ENCODE results near the gene CNTNAP5.

CNTNAP5 gene

DNA sequence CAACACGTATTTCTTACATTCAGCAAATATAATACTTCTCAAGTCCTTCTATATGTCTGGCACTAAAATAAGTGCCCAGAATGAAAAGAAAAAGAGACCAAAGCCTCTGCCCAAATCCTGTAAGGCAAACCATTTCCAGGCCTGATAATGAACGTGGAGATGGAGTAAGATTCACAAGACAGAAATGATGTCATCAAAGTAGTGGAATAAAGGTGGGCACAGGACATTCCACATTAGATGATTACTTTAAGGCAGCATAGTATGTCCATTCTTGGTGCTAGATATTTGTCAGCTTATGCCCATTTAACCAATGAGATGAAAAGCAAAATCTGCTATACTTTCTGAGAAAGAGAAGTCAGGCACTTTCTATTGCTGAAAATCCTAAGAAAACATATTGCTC, 38.5 kb downstream of the CNTNAP5 start:
- DNase-seq (ENCODE audit: low spot score): no peak

DNA sequence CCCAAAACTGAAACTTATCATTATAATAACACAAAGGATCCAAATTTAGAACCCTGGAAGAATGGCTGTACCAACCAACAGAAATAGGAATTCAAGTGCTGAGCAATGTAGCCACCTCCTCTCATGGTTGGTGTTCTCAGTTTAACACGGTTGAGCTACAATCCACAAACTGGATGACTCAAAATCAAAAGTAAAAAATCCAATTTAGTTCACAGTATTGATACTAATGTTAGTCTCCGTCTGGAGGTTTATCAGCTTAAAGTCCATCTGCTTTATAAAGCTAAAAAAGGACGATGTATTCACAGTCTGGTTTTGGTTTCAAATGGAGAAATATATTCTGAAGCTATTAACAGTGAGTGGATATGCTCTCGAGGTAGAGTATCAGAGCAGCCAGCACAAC, 40.5 kb downstream of the CNTNAP5 start:
- DNase-seq (ENCODE audit: low spot score): no peak

DNA sequence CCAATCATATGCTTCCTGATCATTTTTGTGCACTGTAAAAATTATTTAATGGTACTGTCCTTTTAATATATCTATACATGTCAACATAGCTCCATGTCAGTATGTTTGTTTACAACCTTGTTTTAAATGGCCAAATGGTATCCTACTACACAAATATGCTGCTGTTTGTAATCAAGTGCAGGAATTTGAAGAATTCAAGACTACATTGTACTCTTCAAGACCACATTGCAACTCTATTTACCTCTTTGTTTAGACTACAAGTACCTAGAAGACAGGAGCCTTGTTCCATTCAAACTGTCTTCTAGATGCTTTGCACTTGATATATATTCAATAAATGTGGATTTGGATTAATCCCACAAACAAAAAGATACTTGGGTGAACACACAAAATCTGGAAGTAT, 41.7 kb downstream of the CNTNAP5 start:
- DNase-seq (ENCODE audit: low spot score): no peak

DNA sequence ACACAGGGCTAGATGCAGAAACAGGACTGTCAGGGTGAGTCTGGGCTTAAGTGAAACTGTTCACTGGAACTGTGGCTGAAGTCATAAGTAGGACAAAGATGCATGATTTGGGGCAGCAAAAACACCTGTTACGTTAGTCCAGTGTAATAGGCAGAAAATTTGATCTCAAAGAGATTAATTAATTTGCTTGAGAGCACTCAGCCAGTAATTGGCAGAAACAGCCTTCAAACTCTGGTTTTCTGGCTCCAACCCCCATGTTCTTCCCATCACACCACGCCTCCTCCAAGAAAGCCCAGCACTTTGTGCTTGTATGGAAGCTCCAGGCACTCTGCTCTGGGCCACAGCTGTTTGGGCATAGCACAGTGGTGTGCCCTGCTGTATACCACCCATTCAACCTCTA, 54.0 kb downstream of the CNTNAP5 start:
- no peak for DNase-seq (ENCODE audit: low spot score)

DNA sequence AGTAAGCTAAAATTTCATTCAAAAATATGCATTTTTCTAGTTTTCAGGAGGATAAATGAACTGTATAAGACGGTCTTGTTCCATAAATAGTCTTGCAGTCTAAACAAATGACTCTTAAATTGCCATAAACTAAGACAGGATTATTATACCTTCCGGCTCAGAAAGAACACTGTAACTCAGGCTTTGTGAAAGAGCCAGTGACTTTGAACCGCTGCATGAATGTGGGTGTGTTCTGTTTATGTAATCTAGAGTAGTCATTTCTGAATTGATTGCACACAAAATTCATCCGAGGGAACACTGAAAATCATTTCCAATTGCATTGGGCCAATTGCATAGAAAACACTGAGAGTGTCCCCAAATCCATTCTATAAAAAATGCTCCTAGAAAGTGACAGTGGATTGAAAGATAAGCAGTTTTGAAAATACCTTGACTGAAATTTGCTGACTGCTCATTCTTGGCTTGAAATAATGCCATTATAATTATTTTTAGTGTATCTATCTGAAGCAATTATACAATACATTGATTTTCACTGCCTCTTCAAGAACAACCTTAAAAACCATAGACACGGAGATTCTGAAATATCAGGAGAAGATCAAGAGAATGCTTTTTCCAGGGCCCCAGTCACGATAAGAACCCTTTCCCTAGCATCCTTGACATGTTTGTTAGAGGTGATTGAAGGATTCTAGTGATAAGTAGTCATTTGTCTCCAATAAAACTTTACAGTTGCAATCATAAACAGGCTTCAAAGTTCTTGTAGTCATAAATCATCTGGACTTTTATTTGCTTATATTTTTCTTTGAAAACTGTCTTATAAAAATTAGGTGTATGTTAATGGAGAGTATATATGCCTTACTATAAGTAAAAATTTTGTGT, 55.4 kb downstream of the CNTNAP5 start:
- DNase-seq (ENCODE audit: low spot score): no peak

DNA sequence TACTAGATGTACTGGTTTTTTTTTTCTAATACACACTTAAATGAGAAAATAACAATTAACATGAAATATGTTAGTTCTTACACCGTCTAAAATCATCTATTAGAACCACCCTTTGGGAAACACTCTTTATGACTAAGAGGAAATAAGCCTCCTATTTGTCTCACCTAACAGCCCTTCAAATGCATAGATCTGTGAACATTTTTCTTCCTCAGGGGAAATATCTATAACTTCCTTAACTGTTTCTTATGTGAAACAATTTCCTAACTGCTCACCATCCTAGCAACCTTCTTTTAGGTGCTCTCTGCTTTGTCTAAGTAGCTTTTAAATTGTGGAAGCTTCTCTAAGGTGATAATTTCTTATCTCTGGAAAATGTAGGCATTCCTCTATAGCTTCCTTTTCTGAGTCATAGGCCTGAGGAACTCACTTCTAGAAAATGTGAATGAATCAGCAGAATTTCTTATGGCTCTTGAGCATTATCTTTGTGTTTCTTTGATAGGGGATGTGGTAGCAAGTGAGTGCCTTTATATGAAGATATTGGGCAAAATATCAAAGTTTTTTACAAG, 56.1 kb downstream of the CNTNAP5 start:
- no peak for DNase-seq (ENCODE audit: low spot score)

DNA sequence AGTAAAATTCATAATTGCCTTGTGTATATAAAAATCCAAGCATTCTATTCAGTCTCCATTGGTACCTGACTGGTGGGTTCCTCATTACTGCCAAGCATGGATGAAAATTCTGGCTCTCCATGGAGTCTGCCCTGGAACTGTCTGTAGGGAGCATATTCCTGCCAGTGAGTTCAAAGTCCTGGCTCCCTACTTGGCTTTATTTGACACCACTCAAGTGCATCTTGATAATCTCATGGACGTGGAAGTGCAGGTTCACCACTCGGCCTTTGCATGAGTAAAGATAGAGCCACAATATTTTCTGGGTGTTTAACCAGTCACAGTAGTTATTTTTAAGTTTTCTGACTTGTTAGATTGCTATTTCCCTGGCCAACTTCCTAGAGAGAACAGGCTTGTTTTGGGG, 63.5 kb downstream of the CNTNAP5 start:
- DNase-seq (ENCODE audit: low spot score): no peak

DNA sequence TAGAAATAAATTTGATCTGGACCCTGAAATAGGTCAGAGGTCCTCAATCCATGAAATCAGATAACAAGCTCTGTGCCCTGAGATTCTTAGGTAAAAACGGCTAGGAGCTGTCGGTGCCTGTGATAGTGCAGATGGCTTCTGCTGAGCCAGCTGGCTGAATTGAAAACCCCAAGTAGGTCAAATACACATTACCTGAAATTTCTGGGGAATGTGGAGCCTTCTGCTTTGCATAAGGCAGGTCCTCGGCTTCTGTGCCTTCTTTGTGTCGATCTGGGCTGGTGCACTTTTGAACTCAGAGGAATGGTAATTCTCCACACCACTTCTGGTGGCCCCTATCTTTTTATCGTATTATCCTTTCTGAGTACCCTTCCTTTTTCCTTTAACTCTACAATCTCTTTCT, 66.6 kb downstream of the CNTNAP5 start:
- no peak for DNase-seq (ENCODE audit: low spot score)

DNA sequence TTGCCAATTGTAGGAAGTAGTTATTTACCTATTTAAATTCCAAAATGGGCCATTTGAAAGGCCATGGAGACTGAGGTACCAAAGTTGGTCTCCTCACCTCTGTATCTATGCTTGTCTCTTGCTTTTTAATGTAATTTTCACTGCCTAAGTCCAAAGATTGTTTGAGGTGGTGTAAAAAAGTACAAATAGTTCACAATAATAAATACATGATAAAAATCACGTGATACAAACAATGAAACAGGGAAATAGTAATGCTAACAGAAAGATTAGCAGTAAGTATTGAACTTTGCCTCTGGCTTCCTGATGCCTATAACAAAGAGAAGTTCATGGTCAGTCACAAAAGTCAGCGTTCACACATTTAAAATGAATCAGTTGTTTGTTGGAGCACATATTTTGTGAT, 67.6 kb downstream of the CNTNAP5 start:
- no peak for DNase-seq (ENCODE audit: low spot score)

DNA sequence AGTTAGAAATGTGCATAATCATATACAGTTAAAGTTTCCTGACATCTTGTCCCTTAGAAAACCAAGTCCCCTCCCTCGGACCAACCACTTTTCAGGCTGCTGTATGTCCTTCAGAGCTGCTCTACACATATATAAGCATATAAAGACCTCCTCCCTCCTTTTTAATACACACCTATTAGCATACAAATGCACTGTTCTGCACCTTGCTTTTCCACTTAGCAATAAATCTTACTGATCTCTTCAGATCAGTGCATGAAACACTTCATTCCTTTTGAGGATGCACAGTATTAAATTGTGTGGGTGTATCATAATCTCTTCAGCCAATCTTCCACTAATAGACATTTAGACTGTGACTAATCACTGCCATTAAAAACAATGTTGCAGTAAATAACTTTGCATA, 79.8 kb downstream of the CNTNAP5 start:
- DNase-seq (ENCODE audit: low spot score): no peak

DNA sequence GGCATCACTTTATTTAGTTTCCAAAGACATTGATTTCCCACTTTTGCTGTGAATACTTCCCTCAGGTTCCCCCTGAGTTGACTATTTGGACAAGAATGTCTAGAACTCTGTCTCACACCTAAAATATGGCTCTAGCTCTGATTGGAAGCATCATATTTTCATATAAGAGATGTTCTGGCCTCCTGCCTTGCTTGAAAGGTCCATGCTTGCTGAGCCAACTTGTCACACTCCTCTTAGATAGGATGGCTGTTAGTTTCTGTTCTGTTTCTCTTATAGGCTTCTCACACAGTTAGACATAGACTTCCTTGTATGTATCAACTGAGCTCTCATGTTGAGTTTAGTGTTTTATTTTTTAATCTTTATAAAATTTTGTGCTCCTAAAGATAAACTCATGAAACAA, 87.1 kb downstream of the CNTNAP5 start:
- DNase-seq (ENCODE audit: low spot score): no peak

DNA sequence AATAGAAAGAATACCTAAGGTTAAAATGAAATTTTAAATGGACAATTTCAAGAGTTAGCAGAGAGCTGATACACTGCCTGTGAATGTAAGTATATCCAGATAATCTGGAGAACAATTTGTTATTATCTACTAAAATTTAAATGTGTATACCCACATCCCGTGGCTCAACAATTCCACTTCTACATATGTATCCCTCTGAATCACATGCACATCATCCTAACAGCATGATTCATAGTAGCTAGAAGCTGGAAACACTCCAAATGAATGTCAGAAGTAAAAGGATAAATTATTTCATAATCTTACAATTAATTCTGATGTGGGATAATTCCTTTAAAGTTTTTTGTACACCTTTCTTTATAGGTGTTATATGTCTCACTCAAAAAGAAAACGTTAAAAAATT, 87.9 kb downstream of the CNTNAP5 start:
- no peak for DNase-seq (ENCODE audit: low spot score)

DNA sequence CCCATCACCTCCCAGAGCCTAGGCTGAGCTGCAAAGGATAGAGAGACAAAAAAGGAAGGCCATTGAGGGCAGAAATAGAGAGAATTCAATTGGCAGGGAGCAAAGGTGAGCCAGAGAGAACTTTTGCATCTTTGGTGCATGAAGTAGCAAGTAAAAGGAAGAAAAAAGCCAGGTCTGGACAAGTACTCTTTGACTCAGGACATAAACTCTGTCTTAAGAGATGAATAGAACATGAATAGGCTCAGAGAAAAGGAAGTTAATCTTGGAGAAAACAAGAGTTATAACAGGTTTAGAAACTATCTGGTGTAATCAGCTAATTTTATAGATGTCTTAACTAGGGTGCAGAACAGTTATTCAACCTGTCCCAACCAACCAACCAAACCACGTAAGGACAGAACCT, 95.2 kb downstream of the CNTNAP5 start:
- no peak for DNase-seq (ENCODE audit: low spot score)

DNA sequence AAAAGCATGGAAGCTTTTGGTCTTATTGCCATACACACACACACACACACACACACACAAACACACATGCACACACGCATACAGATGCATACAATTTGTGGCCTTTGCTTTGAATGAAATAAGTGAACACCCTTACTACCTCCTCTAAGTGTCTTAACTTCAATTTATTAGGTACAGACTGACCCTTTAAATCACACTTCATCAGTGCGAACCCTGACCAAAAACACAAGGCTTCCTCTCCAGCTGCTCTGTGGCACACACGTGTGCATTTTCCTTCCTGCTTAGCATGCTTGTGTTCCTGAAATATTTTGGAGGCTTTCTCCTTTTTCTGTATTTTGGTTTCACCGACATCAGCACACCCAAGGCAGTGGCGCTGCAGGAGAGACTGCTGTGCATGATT, 96.0 kb downstream of the CNTNAP5 start:
- DNase-seq (ENCODE audit: low spot score): no peak

DNA sequence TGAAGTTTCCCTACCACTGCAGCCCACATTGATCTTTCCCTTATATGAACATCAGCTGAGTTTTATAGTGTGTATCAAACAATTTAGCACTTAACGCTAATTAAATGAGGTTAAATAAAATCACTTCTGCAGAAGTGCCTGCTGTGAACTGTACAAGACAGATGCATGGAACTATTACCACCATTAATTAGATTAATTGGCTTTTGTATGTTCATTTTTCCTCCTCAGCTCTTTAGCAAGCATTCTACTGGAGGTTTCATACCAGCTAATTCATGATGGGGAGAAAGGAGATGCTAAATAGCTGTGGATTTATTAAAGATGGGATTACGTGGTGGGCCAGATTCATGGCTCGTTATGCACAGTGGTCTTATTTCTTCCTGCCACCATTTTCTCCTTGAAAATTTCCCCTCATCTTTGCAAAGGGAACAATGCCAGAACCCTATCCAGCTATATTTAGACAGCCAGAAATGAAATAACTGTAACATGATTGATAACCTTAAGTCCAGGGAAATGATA, 96.7 kb downstream of the CNTNAP5 start:
- no peak for DNase-seq (ENCODE audit: low spot score)

DNA sequence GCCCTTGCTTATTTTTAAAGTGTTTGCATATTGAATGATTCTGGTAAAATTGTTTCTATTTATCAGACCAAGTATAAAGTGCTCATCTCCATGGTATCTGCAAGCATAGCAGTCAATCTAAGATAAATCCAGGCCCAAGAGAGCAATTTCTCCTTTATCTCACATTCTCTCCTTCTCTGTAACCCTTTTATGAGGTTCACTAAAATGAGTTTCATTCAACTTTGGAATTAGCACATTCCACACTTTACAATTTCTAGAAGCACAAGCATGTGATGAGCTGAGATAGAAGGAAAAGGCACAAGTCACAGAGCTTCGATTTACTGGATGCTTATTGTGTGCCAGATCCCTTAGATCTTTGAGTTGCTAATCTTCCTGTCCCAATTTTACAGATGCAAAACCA, 97.3 kb downstream of the CNTNAP5 start:
- no peak for DNase-seq (ENCODE audit: low spot score)

DNA sequence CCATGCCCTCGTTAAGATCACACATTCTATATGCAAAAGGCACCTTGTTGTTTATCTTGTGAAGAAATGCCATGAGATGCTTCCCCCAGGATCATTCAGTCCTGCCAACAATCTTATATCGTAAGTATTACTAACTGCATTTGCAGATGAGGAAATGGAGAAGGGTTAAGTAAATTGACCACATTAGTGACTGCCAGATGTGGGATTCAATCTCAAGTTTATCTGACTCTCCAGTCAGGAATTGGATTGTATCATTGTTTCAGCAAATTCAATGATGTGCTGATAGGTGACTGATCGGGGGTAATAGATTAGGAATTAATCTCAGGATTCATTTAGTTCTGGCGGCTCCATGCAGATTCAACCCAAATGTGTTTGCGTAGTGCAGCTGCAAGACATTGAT, 106.2 kb downstream of the CNTNAP5 start:
- DNase-seq (ENCODE audit: low spot score): no peak

DNA sequence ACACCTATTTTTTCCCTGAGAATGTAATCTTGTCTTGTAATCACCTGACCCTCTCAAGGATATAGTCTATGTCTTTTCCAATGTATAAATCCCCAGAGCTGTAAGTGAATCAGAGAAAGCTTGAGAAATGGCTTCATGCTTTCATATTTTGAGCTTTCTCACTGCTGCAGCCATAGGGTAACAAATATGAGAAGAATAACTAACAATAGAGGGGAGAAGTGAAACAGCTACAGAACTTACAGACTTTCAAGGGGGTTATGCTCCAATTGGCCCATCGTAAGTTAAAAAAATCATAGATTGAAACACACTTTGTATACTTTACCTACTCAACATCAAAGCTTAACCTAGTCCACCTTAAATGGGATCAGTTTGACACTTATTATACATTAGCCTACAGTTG, 111.0 kb downstream of the CNTNAP5 start:
- no peak for DNase-seq (ENCODE audit: low spot score)

DNA sequence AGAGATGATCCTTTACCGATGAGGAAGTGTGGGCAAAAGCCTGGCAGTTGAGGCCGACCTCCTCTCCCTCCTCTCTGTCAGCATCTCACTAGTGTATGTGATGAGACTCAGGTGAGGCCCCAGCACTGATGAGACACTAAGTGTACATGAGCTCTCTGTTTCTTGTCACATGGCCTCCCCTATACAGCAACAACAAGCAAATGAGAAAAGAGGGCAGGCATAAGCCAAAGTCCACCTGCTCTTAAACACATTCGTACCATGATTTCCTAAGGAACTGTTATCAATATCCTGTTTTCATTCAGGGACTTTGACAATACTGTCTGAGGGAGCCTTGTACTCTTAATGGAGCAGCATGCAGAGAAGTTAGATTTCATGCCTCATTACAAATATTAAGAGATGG, 113.0 kb downstream of the CNTNAP5 start:
- no peak for DNase-seq (ENCODE audit: low spot score)

DNA sequence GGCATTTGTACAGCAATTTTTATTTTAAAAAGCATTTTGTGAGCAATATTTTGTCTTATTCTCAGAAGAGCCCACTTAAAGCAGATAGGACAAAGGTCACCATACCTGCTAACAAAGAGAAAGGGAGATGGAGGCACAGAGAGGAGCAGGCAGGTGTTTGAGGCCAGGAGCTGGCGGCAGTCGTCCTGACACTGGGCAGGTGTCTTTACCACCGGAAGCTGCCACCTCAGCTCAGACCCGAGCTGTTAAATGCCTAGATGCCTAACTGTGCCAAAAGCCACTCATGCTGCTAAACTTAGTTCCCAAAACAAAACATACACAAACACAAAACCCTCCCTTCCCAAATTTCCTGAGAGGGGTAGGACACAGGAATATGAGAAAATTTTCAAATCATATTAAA, 120.9 kb downstream of the CNTNAP5 start:
- DNase-seq (ENCODE audit: low spot score): no peak

DNA sequence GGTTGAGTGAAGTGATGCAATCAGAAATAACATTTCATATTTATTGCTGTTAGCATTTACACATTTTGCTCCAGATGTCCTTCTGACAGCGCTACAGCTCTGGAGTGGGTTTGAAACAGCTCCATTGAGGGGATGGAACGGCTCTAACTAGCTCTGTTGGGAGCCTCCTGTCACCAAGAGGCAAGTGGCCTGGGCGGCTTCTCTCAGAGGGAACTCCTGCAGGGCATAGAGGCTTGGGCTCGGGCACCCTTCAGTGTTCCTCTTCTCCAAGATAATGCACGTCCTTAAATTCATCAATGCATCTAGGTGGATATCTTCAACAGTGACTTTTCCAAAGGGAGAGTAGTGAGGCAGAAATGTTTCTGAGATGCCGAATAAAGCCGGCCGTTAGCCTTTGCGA, 122.5 kb downstream of the CNTNAP5 start:
- DNase-seq (ENCODE audit: low spot score): no peak

DNA sequence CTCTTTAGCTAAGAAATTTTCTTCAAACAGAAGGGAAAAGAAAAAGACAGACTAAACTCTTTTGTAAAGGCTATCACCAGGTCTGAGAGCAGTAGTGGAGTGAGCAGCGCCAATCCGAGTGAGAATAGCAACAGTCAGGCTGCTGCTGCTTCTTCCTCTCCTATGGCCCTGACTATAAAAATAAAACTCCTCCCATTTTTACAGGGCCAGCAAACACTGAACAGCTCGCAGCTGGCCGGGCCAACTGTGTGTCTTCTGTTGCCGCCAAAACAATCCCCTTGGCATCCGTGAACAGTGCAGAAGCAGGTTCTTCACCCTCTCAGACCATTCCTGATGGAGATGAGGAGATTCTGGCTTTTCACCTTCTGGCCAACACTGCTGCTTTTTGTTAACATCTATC, 124.5 kb downstream of the CNTNAP5 start:
- DNase-seq (ENCODE audit: low spot score): no peak

DNA sequence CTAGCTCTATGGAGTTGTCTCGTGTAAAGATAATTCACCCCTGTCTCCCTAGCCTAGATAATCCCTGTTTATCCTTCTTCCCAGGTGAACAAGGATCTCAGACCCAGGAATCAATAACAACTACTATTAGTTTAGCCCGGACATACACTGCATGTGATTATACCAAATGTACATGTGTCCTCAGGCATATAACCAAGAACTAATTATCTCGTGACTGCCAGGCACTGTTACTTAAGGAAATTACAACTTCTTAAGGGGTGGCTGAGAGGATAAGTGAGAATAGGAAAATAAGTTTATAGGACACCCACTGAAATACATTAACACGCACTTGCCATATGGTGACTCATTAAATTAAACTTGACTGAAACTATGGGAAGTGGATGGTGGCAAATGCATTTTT, 126.6 kb downstream of the CNTNAP5 start:
- no peak for DNase-seq (ENCODE audit: low spot score)

DNA sequence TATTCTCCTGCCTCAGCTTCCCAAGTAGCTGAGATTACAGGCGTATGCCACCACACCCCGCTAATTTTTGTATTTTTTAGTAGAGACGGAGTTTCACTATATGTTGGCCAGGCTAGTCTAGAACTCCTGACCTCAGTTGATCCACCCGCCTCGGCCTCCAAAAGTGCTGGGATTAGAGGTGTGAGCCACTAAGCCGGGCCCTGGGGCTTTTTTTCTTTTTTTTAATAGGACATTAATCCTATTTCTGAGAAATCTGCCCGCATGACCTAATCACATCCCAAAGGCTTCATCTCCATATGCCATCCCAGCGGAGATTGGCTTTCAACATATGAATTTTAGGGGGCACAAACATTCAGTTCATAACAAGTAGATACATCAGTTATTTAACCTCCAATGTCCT, 128.6 kb downstream of the CNTNAP5 start:
- no peak for DNase-seq (ENCODE audit: low spot score)
